Endothelial cell (in vitro differentiated cells): ENCODE measurements around the gene RIGI. TPM values are rescaled to one million over a fixed set of nuclear protein-coding genes. Genes with fewer than 3 reads are reported as not detected.

ENCODE experiments used
- DNase-seq: peaks from one replicate; pipeline ENCODE4 v3.0.0; 2021; ENCODE audit warnings: low spot score
- H3K27ac Mint-ChIP-seq: one replicate; pipeline ENCODE4 v1.8.0; 2021; ENCODE audit warnings: mixed read lengths, inconsistent platforms; ENCODE audit not compliant: unreplicated experiment
- H3K27me3 Mint-ChIP-seq: one replicate; pipeline ENCODE4 v1.8.0; 2021; ENCODE audit warnings: mild to moderate bottlenecking, moderate library complexity, mixed read lengths, inconsistent platforms; ENCODE audit not compliant: unreplicated experiment
- H3K36me3 Mint-ChIP-seq: one replicate; pipeline ENCODE4 v1.8.0; 2021; ENCODE audit warnings: mild to moderate bottlenecking, low read depth, mixed read lengths, inconsistent platforms; ENCODE audit not compliant: unreplicated experiment
- H3K4me1 Mint-ChIP-seq: one replicate; pipeline ENCODE4 v1.8.0; 2021; ENCODE audit warnings: mild to moderate bottlenecking, mixed read lengths, inconsistent platforms; ENCODE audit not compliant: unreplicated experiment
- H3K4me3 Mint-ChIP-seq: one replicate; pipeline ENCODE4 v1.8.0; 2021; ENCODE audit warnings: mild to moderate bottlenecking, mixed read lengths, inconsistent platforms; ENCODE audit not compliant: unreplicated experiment
- H3K9me3 Mint-ChIP-seq: one replicate; pipeline ENCODE4 v1.8.0; 2021; ENCODE audit warnings: mixed read lengths, inconsistent platforms; ENCODE audit not compliant: unreplicated experiment
- CTCF ChIP-seq: fragments of 200-600 bp; sonication (generic); IDR thresholded peaks from one replicate; pipeline ENCODE4 v1.5.0; 2021; ENCODE audit warnings: antibody characterized with exemption; ENCODE audit not compliant: unreplicated experiment
- total RNA-seq: library from RNA; stranded (reverse); fragmentation: NEBNext Ultra II Directional; extraction: Animal tissue kit (Norgen Biotek cat#: 25700); gene quantifications from one replicate; pipeline ENCODE4 v1.2.1, GENCODE V29; 2021; ENCODE audit not compliant: unreplicated experiment

RIGI gene
- total RNA-seq, 1 donor from 2014 or later: 8.4 TPM

- Mint-ChIP-seq H3K4me3 (peak overlapping the region; percentile 98), H3K36me3 (peaks cover 13% of the 10 kb centered on the region), H3K27ac (peak overlapping the region; percentile 95), H3K4me1 (peaks cover 14% of the 10 kb centered on the region), H3K27me3 (peaks cover 5% of the 10 kb centered on the region), H3K9me3 (no peaks in the 10 kb centered on the region)
- DNase-seq: peak; percentile 58
- peak; percentile 79 for TF ChIP-seq CTCF
Observed at GRCh38 chr9:32571969-32572899, 46.2 kb upstream of the RIGI start.

GRCh38 chr9:32570262-32570661 is 44.3 kb upstream of the RIGI start:
- Mint-ChIP-seq H3K4me1 (peaks cover 14% of the 10 kb centered on the region), H3K27ac (no peak overlapping the region)

GRCh38 chr9:32566770-32567169 is 40.8 kb upstream of the RIGI start:
- H3K27me3 Mint-ChIP-seq: peaks cover 3% of the 10 kb centered on the region
- peaks cover 28% of the 10 kb centered on the region for H3K36me3 Mint-ChIP-seq
- H3K9me3 Mint-ChIP-seq: no peaks in the 10 kb centered on the region
- H3K4me3 Mint-ChIP-seq: no peak overlapping the region
- H3K4me1 Mint-ChIP-seq: peaks cover under 1% of the 10 kb centered on the region
- no peak for TF ChIP-seq CTCF
- no peak for DNase-seq
- no peak overlapping the region for H3K27ac Mint-ChIP-seq

More at GRCh38 chr9:32570262-32570661, 44.3 kb upstream of the RIGI start:
- no peak for DNase-seq
- no peak for TF ChIP-seq CTCF
- H3K9me3 Mint-ChIP-seq: no peaks in the 10 kb centered on the region
- peaks cover 5% of the 10 kb centered on the region for H3K27me3 Mint-ChIP-seq
- H3K4me3 Mint-ChIP-seq: peak overlapping the region; percentile 40
- peaks cover 20% of the 10 kb centered on the region for H3K36me3 Mint-ChIP-seq

- Mint-ChIP-seq H3K4me3 (no peak overlapping the region), H3K27ac (no peak overlapping the region), H3K27me3 (peaks cover 3% of the 10 kb centered on the region), H3K9me3 (no peaks in the 10 kb centered on the region), H3K36me3 (peaks cover 28% of the 10 kb centered on the region), H3K4me1 (no peaks in the 10 kb centered on the region)
- DNase-seq: no peak
- no peak for TF ChIP-seq CTCF
Observed at GRCh38 chr9:32565967-32566366, 40.0 kb upstream of the RIGI start.

- no peaks in the 10 kb centered on the region for H3K27me3 Mint-ChIP-seq
- DNase-seq: no peak
- H3K4me1 Mint-ChIP-seq: peaks cover 21% of the 10 kb centered on the region
- peak overlapping the region; percentile 93 for H3K27ac Mint-ChIP-seq
- H3K9me3 Mint-ChIP-seq: no peaks in the 10 kb centered on the region
- no peak overlapping the region for H3K4me3 Mint-ChIP-seq
- H3K36me3 Mint-ChIP-seq: no peaks in the 10 kb centered on the region
- TF ChIP-seq CTCF: no peak
Observed at GRCh38 chr9:32558408-32558934, 32.5 kb upstream of the RIGI start.
